Anterior cingulate cortex (tissue), 58 donors: ENCODE measurements around the gene NELL1.

Experiments used
- DNase-seq, 58 donors: peaks; one replicate each; lab custom pipeline; 2025; lab: John Stamatoyannopoulos, UW

NELL1 gene

DNA sequence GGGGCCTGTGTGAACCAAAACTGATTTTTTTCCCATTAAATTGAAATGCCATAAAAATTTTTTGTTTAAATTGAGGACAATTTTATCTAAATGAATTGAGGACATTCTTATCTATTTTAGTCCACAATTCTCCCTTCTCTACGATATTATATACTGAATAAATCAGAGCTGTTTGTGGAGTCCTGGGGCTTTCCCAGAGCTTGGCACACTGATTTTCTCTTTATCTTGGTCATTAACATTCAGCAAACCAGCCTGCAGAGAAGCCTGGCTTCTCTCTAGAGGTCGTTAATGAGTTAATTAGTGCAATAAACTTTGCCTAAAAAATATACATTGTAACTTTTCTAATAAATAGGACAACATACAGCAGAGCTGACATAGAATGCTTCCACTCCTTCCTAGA, 615.7 kb downstream of the NELL1 start:
- no peak for DNase-seq

DNA sequence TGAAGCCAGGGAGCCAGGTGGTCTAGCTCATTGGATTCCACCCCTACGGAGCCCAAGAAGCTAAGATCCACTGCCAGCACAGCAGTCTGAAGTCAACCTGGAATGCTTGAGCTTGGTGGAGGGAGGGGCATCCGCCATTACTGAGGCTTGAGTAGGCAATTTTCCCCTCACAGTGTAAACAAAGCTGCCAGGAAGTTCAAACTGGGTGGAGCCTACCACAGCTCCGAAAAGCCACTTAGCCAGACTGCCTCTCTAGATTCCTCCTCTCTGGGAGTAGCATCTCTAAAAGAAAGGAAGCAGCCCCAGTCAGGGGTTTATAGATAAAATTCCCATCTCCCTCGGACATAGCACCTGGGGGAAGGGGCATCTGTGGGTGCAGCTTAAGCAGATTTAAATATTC, 620.3 kb downstream of the NELL1 start:
- DNase-seq: no peak

DNA sequence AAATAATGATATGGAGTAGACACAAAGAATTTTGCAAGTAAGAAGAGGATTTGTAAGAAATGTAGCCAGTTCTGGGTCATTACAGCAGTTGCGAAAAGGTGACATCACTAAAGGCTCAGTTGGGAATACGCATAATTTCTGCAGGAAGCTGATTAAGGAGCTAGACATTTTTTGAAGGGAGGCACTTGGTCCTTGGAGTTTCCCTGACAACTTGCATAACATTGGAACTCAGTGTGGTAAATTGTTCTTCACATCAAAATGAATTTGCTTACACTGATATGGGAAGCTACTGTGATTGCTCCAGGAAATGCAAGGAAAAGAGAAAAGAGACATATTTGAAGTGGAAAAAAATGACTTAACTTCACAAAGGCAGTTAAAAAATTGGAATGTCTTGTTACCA, 626.1 kb downstream of the NELL1 start:
- no peak for DNase-seq

DNA sequence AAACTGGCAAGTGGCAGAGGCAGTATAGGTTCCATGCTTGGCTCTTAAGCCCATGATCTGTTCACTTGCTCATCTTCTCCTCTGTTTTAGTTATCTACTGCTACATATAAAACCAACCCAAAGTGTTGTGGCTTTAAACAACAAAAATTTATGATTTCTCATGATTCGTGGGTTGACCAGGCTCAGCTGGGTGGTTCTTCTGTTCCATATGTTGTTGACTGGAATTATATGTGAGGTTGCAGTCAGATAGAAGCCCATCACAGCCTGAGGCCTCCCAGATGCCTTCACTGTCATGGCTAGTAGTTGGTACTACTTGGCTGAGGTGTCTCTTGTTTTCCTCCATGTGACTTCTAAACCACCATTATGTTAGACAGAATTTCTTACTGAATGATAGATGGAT, 632.6 kb downstream of the NELL1 start:
- DNase-seq: no peak

DNA sequence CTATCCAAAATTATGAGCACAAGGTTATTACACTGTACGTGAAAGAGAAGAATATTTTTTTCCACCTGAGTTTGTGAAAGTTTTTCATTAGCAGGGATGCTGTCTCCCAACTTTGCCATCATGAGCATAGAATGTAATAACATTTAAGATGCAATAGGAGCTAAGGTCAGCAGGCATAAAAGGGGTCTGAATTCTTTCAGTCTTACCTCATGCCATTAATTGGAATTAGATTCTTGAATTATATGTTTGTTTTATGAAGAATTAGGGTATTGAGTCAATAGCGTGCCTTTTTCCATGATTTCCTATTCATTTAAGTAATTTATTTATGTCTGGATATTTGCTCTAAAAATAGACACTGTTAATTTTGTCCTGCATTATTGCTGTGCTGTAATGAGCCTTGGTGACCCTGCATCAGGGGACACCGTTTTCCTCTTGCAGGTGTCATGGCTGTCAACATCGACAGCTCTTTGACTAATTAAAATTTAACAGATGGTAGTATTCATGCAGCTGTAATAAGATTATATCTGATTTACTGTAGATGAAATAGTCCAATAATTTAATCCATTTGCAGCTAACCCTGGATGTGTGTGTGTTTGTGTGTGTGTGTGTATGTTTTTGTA, 637.5 kb downstream of the NELL1 start:
- DNase-seq: no peak

DNA sequence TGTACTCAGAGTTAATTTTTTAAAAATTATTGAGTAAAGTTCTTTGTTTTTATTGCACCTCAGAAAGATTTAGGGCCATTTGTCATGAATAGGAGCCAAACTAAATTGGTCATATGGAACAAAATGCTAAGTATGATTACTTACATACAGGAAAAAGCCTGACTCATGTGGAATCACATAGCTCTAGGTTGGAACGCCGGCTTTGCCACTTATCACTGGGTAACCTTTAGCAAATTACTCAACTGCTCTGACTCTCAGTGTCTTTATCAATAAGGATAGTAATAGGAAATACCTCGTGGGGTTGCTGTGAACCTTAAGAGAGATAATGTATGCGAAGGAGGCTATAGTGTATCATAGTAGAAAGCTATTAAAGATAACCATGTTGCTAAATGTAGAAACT, 638.5 kb downstream of the NELL1 start:
- no peak for DNase-seq

DNA sequence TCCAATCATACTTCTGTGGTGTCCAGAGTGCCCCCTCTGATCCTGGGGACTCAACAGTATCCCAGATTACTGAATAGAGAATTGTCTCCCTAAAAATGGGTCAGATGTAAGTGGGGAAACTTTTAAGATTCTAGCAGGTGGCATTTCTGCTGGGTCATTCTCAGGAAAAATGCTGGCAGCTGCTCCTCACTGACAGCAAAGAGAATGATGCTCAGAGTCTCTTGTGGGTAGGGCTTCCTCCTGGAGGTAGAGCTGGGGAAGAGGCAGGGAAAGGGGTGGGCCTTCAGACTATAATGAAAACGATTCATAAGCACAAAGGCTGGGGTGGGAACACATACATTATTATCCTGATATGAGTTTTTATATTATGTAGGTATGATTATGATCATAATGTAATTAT, 647.2 kb downstream of the NELL1 start:
- DNase-seq: no peak

DNA sequence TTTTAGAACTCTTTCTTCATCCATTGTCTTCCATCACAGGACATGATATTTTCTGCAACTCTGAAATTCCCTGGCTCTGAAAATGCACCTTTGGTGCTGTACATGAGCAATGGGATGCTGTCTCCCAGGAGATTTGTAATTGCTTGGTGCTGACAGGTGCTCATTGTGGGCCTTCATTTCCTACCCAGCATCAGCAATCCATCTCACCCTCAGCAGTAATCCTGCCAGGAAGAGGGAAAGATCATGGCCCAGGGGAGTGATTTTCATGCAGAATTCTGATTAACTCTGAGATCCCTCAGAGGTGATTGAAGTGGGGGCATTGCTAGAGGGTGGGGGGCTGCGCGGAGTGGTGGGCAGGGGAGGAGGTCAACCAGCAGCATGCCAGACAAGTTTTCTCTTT, 651.7 kb downstream of the NELL1 start:
- DNase-seq: no peak

DNA sequence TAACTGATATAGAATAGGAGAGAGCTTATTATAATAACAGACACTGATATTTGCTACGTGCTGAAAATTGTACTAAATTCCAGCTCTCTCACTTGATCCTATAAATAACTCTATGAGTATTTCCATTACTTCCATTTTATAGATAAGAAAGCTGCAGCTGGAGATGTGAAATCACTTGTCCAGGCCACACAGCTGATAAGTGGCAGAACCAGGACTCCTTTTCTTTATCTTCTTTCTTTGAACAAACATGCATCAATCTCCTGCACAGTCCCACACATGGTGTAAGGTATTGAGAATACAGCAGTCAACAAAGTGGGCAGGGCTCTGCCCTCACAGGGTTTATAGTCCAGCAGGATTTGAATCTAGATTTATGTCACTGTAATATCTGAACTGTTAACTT, 652.1 kb downstream of the NELL1 start:
- DNase-seq: no peak

DNA sequence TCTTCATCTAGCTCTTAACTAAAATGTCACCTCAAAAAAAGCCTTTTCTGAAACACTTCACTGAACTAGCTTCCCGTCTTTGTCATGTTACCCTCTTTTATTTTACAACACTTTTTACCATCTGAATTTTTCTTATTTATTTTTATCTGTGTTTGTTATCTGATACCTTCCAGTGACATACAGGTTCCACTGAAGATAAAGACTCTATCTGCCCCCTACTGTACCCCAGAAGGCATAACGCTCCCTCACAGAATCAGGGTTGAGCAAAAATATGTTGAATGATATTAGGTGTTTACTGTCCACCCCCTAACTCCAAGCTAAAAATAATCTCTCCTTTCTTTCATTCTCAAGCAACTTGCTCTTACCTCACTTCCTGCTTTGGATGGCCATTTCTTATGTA, 654.2 kb downstream of the NELL1 start:
- DNase-seq: no peak

DNA sequence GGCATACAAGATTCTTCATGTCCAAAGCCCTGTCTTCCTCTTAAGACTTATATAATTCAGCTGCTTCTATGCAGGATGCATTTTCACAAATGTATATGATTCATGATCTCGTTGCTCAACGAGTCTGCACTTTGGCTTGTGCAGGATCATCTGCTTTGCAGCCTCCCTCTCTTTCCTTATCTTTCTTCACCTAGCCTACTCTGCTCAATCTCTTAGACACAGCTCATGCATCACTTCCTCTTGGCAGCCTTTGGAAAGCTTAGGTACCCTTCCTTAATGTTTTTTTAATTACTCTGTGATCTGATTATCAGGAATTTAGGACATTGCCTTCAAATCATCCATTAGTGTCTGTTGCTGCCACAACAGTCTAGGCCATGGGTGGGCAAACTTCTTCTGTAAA, 673.8 kb downstream of the NELL1 start:
- no peak for DNase-seq

DNA sequence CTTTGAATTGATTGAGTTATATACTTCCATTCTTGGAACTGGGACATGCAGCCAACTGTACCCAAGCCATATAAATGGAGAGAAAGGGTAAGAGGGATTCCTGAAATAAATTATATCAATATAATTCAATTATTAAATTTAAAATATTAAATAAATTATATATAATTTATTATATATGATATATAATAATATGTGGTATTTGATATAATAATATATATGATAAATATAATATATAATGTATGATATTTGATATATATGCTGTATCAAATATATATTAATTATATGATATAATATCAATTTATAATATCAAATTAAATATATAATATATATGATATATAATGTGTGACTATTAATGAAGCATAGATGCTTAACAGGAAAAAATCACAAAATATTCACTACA, 677.0 kb downstream of the NELL1 start:
- no peak for DNase-seq

DNA sequence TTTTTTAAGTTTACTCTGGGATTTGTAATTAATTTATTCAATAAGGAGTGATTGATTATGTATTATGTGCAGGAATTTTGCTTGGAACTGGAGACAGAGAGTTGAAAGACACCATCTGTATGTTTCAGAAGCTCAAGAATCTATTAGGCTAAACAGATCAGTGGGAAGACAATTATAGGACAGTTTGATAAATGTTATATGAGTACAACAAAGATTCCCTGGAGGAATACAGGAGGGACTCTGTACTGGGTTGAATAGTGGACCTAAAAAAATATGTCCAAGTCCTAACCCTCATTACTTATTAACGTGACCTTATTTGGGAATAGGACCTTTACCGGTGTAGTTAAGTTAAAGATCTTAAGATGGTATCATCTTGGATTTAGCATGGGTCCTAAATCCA, 681.2 kb downstream of the NELL1 start:
- no peak for DNase-seq

DNA sequence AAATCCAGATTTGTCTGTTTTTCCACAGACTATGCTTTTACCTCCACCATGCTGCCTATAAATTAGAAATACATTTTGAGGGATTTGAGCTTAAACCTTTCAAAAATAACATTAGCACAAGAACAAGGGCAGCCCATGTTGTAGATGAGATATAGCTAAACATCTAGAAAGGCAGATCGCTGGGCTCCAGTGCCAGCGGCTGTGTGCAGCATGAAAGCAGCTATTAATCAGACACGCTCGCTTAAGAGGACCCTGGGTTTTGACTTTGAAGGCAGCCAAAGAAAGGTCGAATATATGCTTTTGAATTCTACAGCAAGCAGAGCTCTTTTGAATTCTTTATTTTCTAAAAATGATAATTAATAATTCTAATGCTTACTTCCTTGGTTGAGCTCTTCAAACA, 684.0 kb downstream of the NELL1 start:
- DNase-seq: no peak

DNA sequence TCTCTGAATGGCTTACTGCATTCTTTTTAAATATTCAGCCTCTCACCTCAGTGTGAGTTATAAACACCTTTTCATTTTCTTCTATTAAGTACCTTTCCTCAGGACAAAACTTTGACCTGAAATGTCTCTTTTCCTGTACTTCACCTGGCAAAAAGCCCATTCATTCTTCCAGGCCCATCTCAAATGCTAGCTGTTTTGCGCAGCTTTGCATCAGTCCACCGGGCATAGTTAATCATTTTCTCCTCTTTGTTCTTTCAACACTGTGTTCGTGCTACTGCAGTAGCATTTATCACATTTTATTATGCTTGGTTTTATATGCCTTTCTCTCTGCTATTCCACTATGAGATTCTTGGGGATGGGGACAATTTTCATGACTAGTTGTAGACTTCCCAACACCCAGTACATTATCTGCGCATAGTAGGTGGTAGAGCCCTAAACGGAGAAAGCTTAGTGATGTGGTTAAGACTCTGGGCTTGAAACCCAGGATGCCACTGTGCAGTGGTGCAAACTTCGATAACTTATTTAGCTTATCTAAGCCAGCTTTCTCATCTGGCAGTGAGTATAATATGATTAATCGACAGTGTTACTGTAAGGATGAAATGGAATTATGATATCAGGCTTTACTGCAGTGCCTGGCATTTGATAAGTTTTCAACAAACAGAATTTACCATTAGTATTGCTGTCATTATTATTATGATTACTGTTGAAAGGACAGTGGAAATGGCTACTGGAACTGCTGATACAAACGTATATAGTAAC, 695.7 kb downstream of the NELL1 start:
- no peak for DNase-seq

DNA sequence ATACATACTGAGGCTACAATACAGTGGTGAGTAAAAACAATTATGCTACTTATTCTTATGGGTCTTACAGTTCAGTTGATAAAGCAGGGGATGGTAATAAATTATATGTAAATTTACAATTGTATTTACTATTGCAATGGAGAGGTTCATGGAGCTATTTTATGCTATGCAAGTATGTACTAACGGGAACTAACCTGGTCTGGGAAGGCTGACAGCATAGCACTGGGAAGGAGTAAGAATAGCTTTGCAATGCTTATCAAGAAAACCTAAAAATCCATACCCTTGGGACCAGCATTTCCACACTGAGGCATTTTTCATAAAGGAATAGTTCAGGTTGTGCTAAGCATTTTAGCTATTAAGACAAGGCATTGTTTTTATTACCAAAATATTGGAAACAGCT, 700.6 kb downstream of the NELL1 start:
- DNase-seq: no peak

DNA sequence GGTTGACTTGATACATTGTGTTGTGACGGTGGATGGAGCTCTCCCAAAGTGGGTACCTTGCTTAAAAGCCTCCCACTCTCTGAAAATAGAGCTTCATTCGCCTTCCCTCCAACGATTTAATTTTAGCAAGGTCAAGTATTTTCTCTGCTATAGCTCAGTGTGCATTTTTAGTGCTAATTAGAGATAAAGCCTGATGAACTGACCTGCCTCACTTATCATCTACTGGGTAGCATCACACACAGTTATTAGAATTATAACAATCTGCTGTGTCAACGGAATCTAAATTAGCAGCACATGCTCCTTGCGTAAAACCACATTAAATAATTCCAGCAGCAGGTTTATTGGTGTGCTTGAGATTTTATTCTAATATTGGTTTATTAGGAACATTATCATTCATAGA, 701.7 kb downstream of the NELL1 start:
- no peak for DNase-seq

DNA sequence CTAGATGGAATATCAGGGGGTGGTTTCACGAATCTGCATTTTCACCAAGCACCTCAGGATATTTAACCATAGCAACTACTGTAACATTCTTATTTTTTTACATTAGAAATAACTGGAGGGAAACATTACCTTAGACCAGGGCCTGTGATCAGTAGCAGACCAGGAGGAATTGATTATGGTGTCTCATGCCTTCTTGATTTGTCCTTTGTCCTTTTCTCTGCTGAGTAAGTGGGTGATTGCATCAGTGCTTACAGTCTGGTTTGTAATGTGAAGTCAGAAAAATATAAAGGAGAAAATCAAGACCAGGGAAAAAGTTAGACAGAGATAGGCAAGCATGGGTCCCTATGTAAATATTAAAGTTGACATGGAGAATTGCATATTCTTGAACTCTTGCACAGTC, 703.3 kb downstream of the NELL1 start:
- no peak for DNase-seq

DNA sequence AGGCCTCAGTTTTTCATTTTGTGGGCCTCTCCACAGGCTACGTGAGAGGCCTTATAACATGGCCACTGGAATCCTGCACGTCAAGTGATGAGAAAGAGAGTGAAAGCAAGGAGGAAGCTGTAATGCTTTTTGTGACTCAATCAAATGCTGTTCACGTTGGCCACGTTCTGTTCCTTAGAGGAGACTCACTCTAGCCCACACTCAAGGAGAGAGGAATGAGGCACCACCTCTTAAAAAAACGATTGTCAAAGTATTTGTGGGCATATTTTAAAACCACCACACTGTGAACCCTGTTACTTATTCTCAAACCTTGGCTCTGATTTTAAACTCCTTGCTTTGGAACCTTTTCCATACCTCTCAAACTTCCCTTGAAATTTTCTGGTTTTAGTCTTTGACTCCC, 705.0 kb downstream of the NELL1 start:
- DNase-seq: no peak

DNA sequence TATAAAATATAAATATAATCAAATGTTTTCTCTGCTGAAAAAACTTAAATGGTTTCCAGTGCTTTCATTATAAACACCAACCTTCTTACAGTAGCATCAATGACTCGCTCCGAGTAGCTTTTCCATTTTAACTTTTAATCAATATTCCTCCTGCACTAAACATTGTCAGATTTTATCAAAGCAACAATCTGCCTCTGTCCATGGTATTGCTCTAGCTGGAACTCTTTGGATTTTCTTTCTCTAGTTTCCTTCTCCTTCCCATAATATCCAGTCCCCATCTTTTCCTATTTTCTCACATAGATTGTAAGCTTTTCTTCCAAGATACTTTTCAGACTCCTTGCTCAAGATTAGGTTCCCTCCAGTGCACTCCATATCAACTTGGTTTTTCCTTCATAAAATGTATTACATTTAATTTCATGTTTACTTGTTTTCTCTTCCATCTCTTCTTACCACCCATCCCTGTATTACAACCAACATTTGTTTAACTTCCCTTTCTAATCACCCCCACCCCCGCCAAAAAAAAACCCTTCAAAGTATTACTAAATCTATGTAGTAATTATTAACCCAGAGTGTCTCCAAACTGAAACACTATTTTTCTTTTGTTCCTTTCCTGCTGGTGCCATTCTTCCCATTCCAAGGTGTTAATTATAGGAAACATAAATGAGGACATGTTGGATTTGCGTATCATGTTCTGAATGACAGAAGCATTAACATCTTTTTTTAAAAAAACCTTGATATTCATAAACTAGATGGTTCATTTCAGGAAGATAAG, 716.5 kb downstream of the NELL1 start:
- no peak for DNase-seq

DNA sequence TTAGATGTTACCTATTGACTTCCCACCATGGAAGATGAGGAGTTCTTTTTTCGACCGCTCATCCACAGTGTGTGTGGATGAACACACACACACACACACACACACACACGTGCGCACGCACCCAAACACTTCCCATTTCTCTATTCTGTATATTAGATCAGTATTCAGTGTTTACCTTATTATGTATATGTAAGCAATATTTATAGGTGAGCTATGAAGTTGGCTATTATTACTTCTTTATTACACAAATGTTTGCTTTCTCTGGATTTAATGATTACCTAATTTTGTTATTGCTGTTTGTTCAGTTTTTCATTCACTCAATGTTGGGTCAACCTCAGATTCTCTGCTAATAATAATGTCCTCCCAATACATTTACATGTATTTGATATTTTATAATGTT, 721.0 kb downstream of the NELL1 start:
- DNase-seq: no peak
